GM23338 (cell line): ENCODE results near the gene VLDLR. TPM values are rescaled to one million over a fixed set of nuclear protein-coding genes. Genes with fewer than 3 reads are reported as not detected.

Source experiments
- ATAC-seq: fragments of 200-7000 bp; cut with Tn5 transposase; 3 replicates; pipeline ENCODE4 v1.9.1; 2020
- DNase-seq: peaks from one replicate; pipeline ENCODE4 v3.0.0-alpha.2; 2015; ENCODE audit warnings: low spot score
- H2AFZ ChIP-seq: fragments of 200-600 bp; sonication (generic); 2 replicates; pipeline ENCODE4 v1.8.0; 2016; ENCODE audit warnings: antibody characterized with exemption, mild to moderate bottlenecking, moderate library complexity
- H3F3A ChIP-seq: fragments of 200-600 bp; sonication (generic); replicated peaks from 2 replicates; pipeline ENCODE4 v1.8.0; 2017; ENCODE audit warnings: antibody characterized with exemption, mixed run types, low read depth
- H3K27ac ChIP-seq: fragments of 200-600 bp; sonication (generic); 2 replicates; pipeline ENCODE4 v1.6.1; 2016; ENCODE audit warnings: low read depth
- H3K27me3 ChIP-seq: fragments of 200-600 bp; sonication (generic); 2 replicates; pipeline ENCODE4 v1.8.0; 2016; ENCODE audit warnings: mild to moderate bottlenecking, mixed run types, moderate library complexity; ENCODE audit not compliant: insufficient read depth
- H3K36me3 ChIP-seq: fragments of 200-600 bp; sonication (generic); 2 replicates; pipeline ENCODE4 v1.8.0; 2016; ENCODE audit warnings: mild to moderate bottlenecking; ENCODE audit not compliant: insufficient read depth
- H3K4me1 ChIP-seq: fragments of 200-600 bp; sonication (generic); 2 replicates; pipeline ENCODE4 v1.8.0; 2016; ENCODE audit warnings: mild to moderate bottlenecking, moderate library complexity; ENCODE audit not compliant: insufficient read depth
- H3K4me2 ChIP-seq: fragments of 200-600 bp; sonication (generic); 2 replicates; pipeline ENCODE4 v1.7.1; 2017; ENCODE audit warnings: mixed run types
- H3K4me3 ChIP-seq: fragments of 200-600 bp; sonication (generic); 2 replicates; pipeline ENCODE4 v1.6.1; 2016; ENCODE audit warnings: mixed run types
- H3K79me2 ChIP-seq: fragments of 200-600 bp; sonication (generic); replicated peaks from 2 replicates; pipeline ENCODE4 v1.8.0; 2017; ENCODE audit warnings: mild to moderate bottlenecking; ENCODE audit not compliant: insufficient read depth
- H3K9me2 ChIP-seq: fragments of 200-600 bp; sonication (generic); 2 replicates; pipeline ENCODE4 v1.8.0; 2017; ENCODE audit not compliant: insufficient read depth
- H4K20me1 ChIP-seq: fragments of 200-600 bp; sonication (generic); replicated peaks from 2 replicates; pipeline ENCODE4 v1.8.0; 2017; ENCODE audit warnings: mild to moderate bottlenecking; ENCODE audit not compliant: insufficient read depth
- H3K27ac Mint-ChIP-seq: 2 replicates; pipeline ENCODE4 v1.8.0; 2020; ENCODE audit warnings: inconsistent platforms, mild to moderate bottlenecking, moderate library complexity, mixed read lengths
- H3K27me3 Mint-ChIP-seq: 3 replicates; pipeline ENCODE4 v1.8.0; 2022; ENCODE audit warnings: low read depth, mild to moderate bottlenecking, moderate library complexity, mixed read lengths, inconsistent platforms; ENCODE audit not compliant: insufficient read depth, poor library complexity
- H3K36me3 Mint-ChIP-seq: 3 replicates; pipeline ENCODE4 v1.8.0; 2021; ENCODE audit warnings: low read depth, mild to moderate bottlenecking, inconsistent platforms, moderate library complexity, mixed read lengths
- H3K4me1 Mint-ChIP-seq: 3 replicates; pipeline ENCODE4 v1.8.0; 2020; ENCODE audit warnings: mild to moderate bottlenecking, inconsistent platforms, mixed read lengths
- H3K4me3 Mint-ChIP-seq: 3 replicates; pipeline ENCODE4 v1.8.0; 2021; ENCODE audit warnings: moderate library complexity, mild to moderate bottlenecking, inconsistent platforms, mixed read lengths
- H3K9me3 Mint-ChIP-seq: 3 replicates; pipeline ENCODE4 v1.8.0; 2020; ENCODE audit warnings: moderate library complexity, mild to moderate bottlenecking, inconsistent platforms, mixed read lengths
- CREB1 ChIP-seq: fragments of 250-450 bp; sonication (Bioruptor Pico); IDR thresholded peaks from 2 replicates; pipeline ENCODE4 v1.5.0; 2020; ENCODE audit warnings: low read depth, mild to moderate bottlenecking, moderate library complexity
- REST ChIP-seq: IDR thresholded peaks from one replicate; pipeline ENCODE4 v1.6.1; 2018; ENCODE audit warnings: antibody characterized with exemption; ENCODE audit not compliant: unreplicated experiment
- ZNF462 ChIP-seq: fragments of 250-450 bp; sonication (Bioruptor Pico); IDR thresholded peaks from 2 replicates; pipeline ENCODE4 v1.5.0; 2020; ENCODE audit warnings: mild to moderate bottlenecking, moderate library complexity
- polyA plus RNA-seq: library from polyadenylated mRNA; unstranded; fragments of >200 nt; fragmentation: Nextera tagmentation; extraction: Ambion mirVana; gene quantifications from 2 replicates; pipeline ENCODE4 v1.2.1, GENCODE V29; 2016
- total RNA-seq: library from RNA; depleted of rRNA; stranded (reverse); fragments of >200 nt; shearing (Covaris generic); gene quantifications from 2 replicates; pipeline ENCODE4 v1.2.3, GENCODE V29; 2014

VLDLR gene
- total and polyA plus RNA-seq, 2 experiments from 2014 or later: 14.9 to 49.8 TPM

- Histone ChIP-seq H3K4me1 (0 out of 2 replicates have a peak, but pooled peaks cover 5% of the 10 kb centered on the region), H3F3A (no peaks in the 10 kb centered on the region), H3K27me3 (no peaks in the 10 kb centered on the region), H3K4me2 (no peak overlapping the region), H3K27ac (no peak overlapping the region), H3K4me3 (no peak overlapping the region), H3K9me2 (peaks cover 3% of the 10 kb centered on the region; the same call in 1 of the 2 replicates), H3K36me3 (no peaks in the 10 kb centered on the region), H3K79me2 (no peaks in the 10 kb centered on the region), H4K20me1 (no peaks in the 10 kb centered on the region), H2AFZ (no peak overlapping the region)
- H3K4me3 Mint-ChIP-seq: no peak overlapping the region
- no peak overlapping the region for H3K27ac Mint-ChIP-seq
- peaks cover 2% of the 10 kb centered on the region for H3K27me3 Mint-ChIP-seq
- H3K4me1 Mint-ChIP-seq: no peaks in the 10 kb centered on the region; the same call in 2 of the 3 replicates
- H3K36me3 Mint-ChIP-seq: peaks cover 27% of the 10 kb centered on the region
- no peak for DNase-seq
- no peak for ATAC-seq
- peaks cover 22% of the 10 kb centered on the region; the same call in 2 of the 3 replicates for H3K9me3 Mint-ChIP-seq
- TF ChIP-seq CREB1 (CRISPR knock-in tag) (no peak), REST (no peak), ZNF462 (CRISPR knock-in tag) (no peak)
Measured at GRCh38 chr9:2666569-2666968, 45.0 kb downstream of the VLDLR start.
